GM23338 (cell line): ENCODE results near the gene SLC18A2. TPM values are rescaled to one million over a fixed set of nuclear protein-coding genes. Genes with fewer than 3 reads are reported as not detected.

Experiments
- ATAC-seq: fragments of 200-7000 bp; cut with Tn5 transposase; 3 replicates; pipeline ENCODE4 v1.9.1; 2020
- DNase-seq: peaks from one replicate; pipeline ENCODE4 v3.0.0-alpha.2; 2015; ENCODE audit warnings: low spot score
- H2AFZ ChIP-seq: fragments of 200-600 bp; sonication (generic); 2 replicates; pipeline ENCODE4 v1.8.0; 2016; ENCODE audit warnings: antibody characterized with exemption, mild to moderate bottlenecking, moderate library complexity
- H3F3A ChIP-seq: fragments of 200-600 bp; sonication (generic); replicated peaks from 2 replicates; pipeline ENCODE4 v1.8.0; 2017; ENCODE audit warnings: antibody characterized with exemption, mixed run types, low read depth
- H3K27ac ChIP-seq: fragments of 200-600 bp; sonication (generic); 2 replicates; pipeline ENCODE4 v1.6.1; 2016; ENCODE audit warnings: low read depth
- H3K27me3 ChIP-seq: fragments of 200-600 bp; sonication (generic); 2 replicates; pipeline ENCODE4 v1.8.0; 2016; ENCODE audit warnings: mild to moderate bottlenecking, mixed run types, moderate library complexity; ENCODE audit not compliant: insufficient read depth
- H3K36me3 ChIP-seq: fragments of 200-600 bp; sonication (generic); 2 replicates; pipeline ENCODE4 v1.8.0; 2016; ENCODE audit warnings: mild to moderate bottlenecking; ENCODE audit not compliant: insufficient read depth
- H3K4me1 ChIP-seq: fragments of 200-600 bp; sonication (generic); 2 replicates; pipeline ENCODE4 v1.8.0; 2016; ENCODE audit warnings: mild to moderate bottlenecking, moderate library complexity; ENCODE audit not compliant: insufficient read depth
- H3K4me2 ChIP-seq: fragments of 200-600 bp; sonication (generic); 2 replicates; pipeline ENCODE4 v1.7.1; 2017; ENCODE audit warnings: mixed run types
- H3K4me3 ChIP-seq: fragments of 200-600 bp; sonication (generic); 2 replicates; pipeline ENCODE4 v1.6.1; 2016; ENCODE audit warnings: mixed run types
- H3K79me2 ChIP-seq: fragments of 200-600 bp; sonication (generic); replicated peaks from 2 replicates; pipeline ENCODE4 v1.8.0; 2017; ENCODE audit warnings: mild to moderate bottlenecking; ENCODE audit not compliant: insufficient read depth
- H3K9me2 ChIP-seq: fragments of 200-600 bp; sonication (generic); 2 replicates; pipeline ENCODE4 v1.8.0; 2017; ENCODE audit not compliant: insufficient read depth
- H4K20me1 ChIP-seq: fragments of 200-600 bp; sonication (generic); replicated peaks from 2 replicates; pipeline ENCODE4 v1.8.0; 2017; ENCODE audit warnings: mild to moderate bottlenecking; ENCODE audit not compliant: insufficient read depth
- H3K27ac Mint-ChIP-seq: 2 replicates; pipeline ENCODE4 v1.8.0; 2020; ENCODE audit warnings: inconsistent platforms, mild to moderate bottlenecking, moderate library complexity, mixed read lengths
- H3K27me3 Mint-ChIP-seq: 3 replicates; pipeline ENCODE4 v1.8.0; 2022; ENCODE audit warnings: low read depth, mild to moderate bottlenecking, moderate library complexity, mixed read lengths, inconsistent platforms; ENCODE audit not compliant: insufficient read depth, poor library complexity
- H3K36me3 Mint-ChIP-seq: 3 replicates; pipeline ENCODE4 v1.8.0; 2021; ENCODE audit warnings: low read depth, mild to moderate bottlenecking, inconsistent platforms, moderate library complexity, mixed read lengths
- H3K4me1 Mint-ChIP-seq: 3 replicates; pipeline ENCODE4 v1.8.0; 2020; ENCODE audit warnings: mild to moderate bottlenecking, inconsistent platforms, mixed read lengths
- H3K4me3 Mint-ChIP-seq: 3 replicates; pipeline ENCODE4 v1.8.0; 2021; ENCODE audit warnings: moderate library complexity, mild to moderate bottlenecking, inconsistent platforms, mixed read lengths
- H3K9me3 Mint-ChIP-seq: 3 replicates; pipeline ENCODE4 v1.8.0; 2020; ENCODE audit warnings: moderate library complexity, mild to moderate bottlenecking, inconsistent platforms, mixed read lengths
- CREB1 ChIP-seq: fragments of 250-450 bp; sonication (Bioruptor Pico); IDR thresholded peaks from 2 replicates; pipeline ENCODE4 v1.5.0; 2020; ENCODE audit warnings: low read depth, mild to moderate bottlenecking, moderate library complexity
- EZH2 ChIP-seq: fragments of 200-600 bp; sonication (generic); IDR thresholded peaks from one replicate; pipeline ENCODE4 v1.8.0; 2017; ENCODE audit warnings: antibody characterized with exemption, mild to moderate bottlenecking, low read depth; ENCODE audit not compliant: unreplicated experiment
- JUNB ChIP-seq: IDR thresholded peaks from one replicate; pipeline ENCODE4 v1.6.1; 2016; ENCODE audit warnings: antibody characterized with exemption; ENCODE audit not compliant: unreplicated experiment
- REST ChIP-seq: IDR thresholded peaks from one replicate; pipeline ENCODE4 v1.6.1; 2018; ENCODE audit warnings: antibody characterized with exemption; ENCODE audit not compliant: unreplicated experiment
- ZNF114 ChIP-seq: fragments of 250-450 bp; sonication (Bioruptor Pico); IDR thresholded peaks from 2 replicates; pipeline ENCODE4 v1.5.0; 2020; ENCODE audit warnings: mild to moderate bottlenecking, moderate library complexity
- ZNF331 ChIP-seq: fragments of 250-450 bp; sonication (Bioruptor Pico); IDR thresholded peaks from 2 replicates; pipeline ENCODE4 v1.5.0; 2020; ENCODE audit warnings: low read depth, mild to moderate bottlenecking, moderate library complexity
- ZNF462 ChIP-seq: fragments of 250-450 bp; sonication (Bioruptor Pico); IDR thresholded peaks from 2 replicates; pipeline ENCODE4 v1.5.0; 2020; ENCODE audit warnings: mild to moderate bottlenecking, moderate library complexity
- polyA plus RNA-seq: library from polyadenylated mRNA; unstranded; fragments of >200 nt; fragmentation: Nextera tagmentation; extraction: Ambion mirVana; gene quantifications from 2 replicates; pipeline ENCODE4 v1.2.1, GENCODE V29; 2016
- total RNA-seq: library from RNA; depleted of rRNA; stranded (reverse); fragments of >200 nt; shearing (Covaris generic); gene quantifications from 2 replicates; pipeline ENCODE4 v1.2.3, GENCODE V29; 2014

Gene SLC18A2
- total and polyA plus RNA-seq, 2 experiments from 2014 or later = 4.3 to 8.7 TPM

- TF ChIP-seq ZNF331 (no peak), EZH2 (no peak), ZNF114 (CRISPR knock-in tag) (no peak), JUNB (no peak), ZNF462 (CRISPR knock-in tag) (no peak), CREB1 (CRISPR knock-in tag) (no peak)
Observed at GRCh38 chr10:117268907-117269306, 28.0 kb downstream of the SLC18A2 start (continued).

- Histone ChIP-seq H3K27ac (no peak overlapping the region), H4K20me1 (no peaks in the 10 kb centered on the region), H3F3A (no peaks in the 10 kb centered on the region), H3K4me1 (no peaks in the 10 kb centered on the region), H3K36me3 (no peaks in the 10 kb centered on the region), H3K9me2 (no peaks in the 10 kb centered on the region), H3K79me2 (no peaks in the 10 kb centered on the region), H3K27me3 (no peaks in the 10 kb centered on the region), H2AFZ (no peak overlapping the region), H3K4me3 (no peak overlapping the region), H3K4me2 (no peak overlapping the region)
- Mint-ChIP-seq H3K4me3 (no peak overlapping the region), H3K27ac (no peak overlapping the region), H3K4me1 (peaks cover 2% of the 10 kb centered on the region; the same call in 1 of the 3 replicates), H3K9me3 (no peaks in the 10 kb centered on the region), H3K27me3 (peaks cover 7% of the 10 kb centered on the region), H3K36me3 (peaks cover 3% of the 10 kb centered on the region; the same call in 1 of the 3 replicates)
- TF ChIP-seq REST = no peak
- no peak for DNase-seq
- no peak for ATAC-seq
Observed at GRCh38 chr10:117271427-117271826, 30.5 kb downstream of the SLC18A2 start.
